HG02973 (cell line): ENCODE measurements around the gene TRIM2.

Source experiments
- ATAC-seq: cut with Tn5 transposase; IDR thresholded peaks from one replicate; pipeline ENCODE4 v1.9.1; 2021; ENCODE audit warnings: moderate library complexity; ENCODE audit not compliant: unreplicated experiment

Gene TRIM2

DNA sequence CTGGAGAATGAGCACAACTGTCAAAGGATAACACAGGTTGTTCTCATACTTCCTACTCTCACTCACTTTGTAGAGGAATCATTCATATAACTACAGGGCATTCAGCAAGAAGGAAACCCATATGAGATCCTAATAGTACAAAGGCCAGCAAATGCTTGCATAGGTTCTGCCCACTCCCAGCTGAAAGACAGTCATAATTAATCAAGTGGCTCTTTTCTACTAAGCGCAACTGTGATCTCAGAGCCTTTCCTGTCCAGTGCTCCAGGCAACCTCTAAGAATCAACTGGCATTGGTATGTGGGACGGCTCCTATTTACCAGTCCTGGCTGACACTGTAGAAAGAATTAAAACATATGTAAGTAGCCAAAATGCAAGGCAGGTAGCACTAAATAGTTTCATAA lies 121.3 kb downstream of the TRIM2 start:
- no peak for ATAC-seq

DNA sequence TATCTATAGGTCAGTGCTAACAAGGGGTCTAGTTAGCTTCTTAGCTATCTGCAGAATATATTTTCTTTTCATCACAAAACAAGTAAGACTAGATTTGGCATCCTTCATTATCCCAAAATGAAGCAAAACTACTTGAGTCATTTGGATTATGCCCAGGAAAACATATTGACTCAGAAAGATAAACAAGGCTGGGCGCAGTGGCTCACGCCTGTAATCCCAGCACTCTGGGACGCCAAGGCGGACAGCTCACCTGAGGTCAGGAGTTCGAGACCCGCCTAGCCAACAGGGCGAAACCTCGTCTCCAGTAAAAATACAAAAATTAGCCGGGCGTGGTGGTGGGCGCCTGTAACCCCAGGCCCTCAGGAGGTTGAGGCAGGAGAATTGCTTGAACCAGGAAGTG lies 122.3 kb downstream of the TRIM2 start:
- no peak for ATAC-seq

DNA sequence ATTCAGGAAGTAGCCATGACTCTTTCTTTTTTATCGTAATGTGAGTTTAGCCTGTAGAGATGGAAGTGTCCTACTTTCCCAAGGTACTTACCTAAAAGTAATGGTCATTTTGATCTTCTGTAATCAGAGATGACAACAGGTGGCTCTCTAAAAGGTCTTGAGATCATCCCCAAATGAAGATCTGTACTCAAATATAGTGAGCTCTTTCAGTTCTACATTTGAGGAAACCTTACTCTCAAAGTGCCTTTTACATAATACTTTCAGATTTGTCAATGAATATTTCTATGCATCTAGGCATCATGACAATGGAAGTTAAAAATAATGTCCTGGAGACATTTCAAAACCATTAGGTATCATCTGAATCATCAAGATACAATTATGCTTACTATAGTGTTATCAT lies 123.0 kb downstream of the TRIM2 start:
- no peak for ATAC-seq

DNA sequence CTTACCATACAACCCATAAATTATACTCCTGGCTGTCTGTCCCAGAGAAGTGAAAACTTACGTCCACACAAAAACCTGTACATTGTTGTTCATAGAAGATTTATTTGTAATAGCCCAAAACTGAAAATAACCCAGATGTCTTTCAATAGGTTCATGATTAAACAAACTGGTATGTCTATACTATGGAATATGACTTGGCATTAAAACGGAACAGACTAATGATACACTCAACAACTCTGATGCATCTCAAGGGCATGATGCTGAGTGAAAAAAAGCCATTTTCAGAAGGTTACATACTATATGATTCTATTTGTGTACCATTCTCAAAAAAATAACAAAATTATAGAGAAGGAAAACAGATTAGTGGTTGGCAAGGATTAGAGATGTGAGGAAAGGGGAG lies 128.7 kb downstream of the TRIM2 start:
- ATAC-seq, result no peak

DNA sequence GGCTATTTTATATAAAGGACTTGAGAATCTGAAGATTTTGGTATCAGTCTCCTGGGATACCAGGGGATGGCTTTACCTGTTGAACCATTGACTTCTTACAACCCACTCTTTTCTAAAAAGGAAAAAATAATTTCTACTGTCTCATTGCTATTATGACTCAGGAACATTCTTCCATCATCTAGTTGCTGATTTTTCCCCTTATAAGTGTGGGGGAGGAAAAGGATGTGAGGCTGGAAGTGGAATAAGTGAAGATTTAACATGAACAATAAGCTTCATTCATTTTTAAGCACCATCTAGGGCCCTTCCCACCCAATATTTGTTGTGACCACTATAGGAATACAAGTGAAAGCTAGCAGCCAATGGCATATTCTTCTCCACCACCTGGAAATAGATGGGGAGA lies 129.6 kb downstream of the TRIM2 start:
- no peak for ATAC-seq

DNA sequence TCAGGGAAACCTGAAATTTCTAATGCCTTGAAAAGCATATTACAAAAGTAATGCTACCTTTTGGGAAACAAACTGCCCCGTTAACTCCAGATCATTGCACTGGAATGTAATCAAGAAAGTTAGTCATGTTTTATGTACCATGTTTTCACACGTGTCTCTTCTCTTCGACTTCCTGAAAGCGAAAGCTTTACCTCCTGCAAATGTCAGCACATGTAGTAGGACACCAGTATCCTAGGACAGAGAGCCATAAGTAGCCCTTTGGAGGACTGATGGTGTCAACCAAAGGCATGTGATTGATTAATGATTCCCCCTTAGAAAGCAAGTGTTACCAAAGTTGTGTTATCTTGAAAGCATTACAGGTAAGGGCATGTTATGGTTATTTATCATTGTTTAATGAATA lies 131.4 kb downstream of the TRIM2 start:
- ATAC-seq, result no peak

DNA sequence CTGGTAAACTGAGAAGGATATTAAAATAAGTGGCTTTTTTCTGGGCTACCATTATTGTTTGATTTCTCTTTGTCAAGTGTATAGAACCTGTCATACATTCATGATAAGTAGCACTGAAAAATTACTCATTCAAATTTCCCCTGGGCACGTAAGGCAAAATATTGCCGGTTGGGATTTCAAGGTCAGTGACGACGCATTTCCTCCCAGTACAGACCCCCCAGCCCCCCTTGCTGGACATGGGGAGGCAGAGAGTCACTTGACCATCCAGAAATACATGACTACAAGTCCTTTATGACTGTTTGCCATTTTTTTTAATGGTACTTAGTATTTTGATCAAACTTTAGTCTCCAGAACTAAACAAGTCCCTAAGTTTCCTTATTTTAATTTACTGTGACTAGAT lies 133.4 kb downstream of the TRIM2 start:
- ATAC-seq, result no peak

DNA sequence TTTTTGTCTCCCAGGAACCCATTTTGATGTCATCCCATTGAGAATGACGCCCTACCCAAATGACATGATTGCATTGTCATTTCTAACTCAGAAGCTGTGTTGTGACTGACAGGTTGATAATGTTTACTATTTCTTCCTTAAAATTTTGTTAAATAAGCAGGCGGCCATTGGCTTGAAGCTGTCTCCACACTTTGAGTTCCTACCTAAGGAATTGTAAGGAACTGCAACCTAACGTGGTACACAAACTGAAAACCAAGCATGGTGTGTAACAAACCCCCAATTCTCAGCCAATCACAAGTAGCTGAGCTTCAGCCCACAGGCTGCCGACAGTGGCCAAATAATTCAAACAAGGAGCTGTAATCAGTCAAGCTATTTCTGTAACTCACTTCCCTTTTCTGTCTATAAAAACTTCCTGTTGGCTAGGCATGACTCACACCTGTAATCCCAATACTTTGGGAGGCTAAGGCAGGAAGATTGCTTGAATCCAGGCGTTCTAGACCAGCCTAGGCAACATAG lies 137.4 kb downstream of the TRIM2 start:
- no peak for ATAC-seq

DNA sequence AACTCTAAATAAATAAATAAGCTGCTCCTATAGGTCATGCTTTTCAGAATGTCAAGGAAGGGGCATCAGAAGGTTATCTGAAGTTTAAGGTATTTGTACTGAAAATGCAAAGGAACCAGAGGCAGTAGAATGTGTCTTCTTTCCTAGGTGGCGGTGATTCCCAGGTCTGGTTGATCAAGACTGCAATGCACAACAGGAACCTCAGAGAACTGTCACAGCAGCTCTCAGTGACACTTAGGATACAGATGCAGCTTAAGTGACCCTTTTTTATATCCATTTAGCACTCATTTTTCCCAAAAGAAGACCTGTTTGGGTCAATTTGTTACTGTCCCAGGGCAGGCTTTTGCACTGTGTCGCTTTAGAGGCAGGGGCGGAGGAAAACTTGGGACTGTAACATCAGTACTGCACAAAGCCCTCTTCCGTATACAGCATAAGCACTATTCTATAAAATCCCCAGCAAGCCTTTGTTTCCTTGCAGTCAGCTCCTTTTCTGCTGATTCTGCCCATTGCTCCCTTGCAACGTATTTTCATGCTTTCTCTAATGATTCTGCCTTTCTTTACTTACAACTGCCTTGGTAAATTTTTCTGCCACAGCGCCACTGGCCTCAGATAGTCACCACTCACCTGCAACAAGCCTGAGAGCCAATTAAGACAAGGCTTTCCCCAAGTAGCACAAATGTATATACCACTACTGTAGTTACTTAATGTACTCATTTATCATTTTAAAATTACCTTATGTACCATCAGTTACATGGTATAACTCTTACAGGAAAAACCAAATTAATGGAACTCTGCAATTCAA lies 138.7 kb downstream of the TRIM2 start:
- no peak for ATAC-seq

DNA sequence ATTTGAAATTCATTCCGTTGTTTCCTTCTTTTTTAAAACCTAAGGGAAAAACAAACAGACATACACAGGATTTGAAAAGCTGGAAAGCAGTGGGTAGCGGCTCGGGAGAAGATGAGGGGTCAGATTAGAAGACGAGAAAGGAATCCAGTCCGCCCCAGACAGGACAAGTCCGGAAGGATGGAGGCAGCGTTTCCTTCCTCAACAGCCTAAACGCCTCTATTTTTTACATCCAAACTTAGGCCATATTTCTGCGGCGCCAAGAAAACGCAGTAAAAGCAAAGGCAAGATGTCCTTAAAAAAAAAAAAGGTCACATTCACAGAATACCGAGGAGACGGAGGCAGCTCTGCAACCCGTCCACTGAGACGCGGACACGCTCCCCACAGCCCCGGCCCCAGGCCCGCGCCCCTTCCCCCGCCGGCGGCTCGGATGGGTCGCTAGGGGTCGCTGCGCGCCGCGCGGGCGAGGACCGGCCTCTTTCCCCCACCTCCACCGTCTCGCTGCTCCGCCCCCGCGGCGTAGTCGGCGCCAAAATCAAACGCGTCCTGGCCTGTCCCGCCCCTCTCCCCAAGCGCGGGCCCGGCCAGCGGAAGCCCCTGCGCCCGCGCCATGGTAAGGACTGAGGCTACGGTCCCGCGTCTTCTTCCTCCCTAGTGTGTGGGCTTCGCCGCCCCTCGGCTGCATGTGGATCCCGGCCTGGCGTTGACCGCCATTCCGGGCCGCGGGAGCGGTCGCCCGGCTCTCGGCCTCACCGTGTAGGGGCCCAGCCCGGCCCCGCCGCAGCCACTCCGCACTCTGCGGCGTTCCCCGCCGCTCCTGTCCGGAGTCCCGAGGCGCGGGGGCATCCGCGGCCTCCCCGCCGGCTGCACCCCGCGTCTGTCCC lies 140.1 kb downstream of the TRIM2 start, which contains the start of gene MND1:
Gene MND1 (plus strand): TSS at position 558 of the 881 bp plus-strand sequence. CDS start 50 bp downstream, at position 608.
- ATAC-seq, result peak; percentile 78

DNA sequence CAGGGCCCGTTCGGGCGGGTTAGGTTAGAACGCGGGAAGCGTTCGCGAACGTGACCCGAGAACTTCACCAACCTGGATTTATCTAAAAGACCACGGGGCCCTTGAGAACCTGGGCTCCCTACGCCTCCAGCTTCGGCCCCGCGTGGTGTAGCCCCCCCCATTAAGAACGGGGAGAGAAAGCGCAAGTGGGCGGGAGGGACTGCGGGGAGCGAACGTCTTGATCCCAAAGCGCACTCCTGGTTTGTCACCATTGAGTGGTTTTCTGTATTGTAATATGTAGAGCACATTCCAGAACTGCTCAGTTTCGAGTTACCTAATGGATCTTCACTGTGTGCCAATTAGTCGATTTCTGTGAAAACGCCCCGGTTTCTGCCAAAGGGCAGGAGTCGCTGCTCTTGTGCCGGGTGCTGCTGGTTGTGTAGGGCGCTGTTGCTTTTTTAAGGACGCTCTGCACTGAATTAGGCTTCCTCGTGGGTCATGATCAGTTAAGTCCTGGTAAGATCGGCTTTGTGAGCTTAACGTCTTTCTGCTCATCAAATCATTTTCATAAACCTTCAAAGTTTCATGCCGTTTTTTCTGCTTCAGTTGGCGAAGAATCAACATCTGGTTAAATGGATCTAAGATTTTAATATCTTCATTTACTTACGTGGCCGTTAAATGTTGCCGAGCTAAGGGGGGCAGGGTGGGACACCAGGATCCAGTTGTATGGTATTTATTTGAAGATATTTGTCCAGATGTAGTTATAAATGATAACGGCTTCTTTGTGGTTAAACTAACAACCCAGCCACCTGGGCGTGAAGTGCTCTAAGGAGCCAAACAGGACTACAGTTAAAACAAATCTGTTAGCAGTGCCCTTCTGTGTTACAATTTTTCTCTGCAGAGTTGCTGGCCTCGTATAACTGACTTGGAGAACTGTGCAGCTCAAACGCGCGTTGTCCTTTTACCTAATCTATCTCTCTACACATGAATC lies 141.1 kb downstream of the TRIM2 start:
- ATAC-seq, result peak; percentile 24

DNA sequence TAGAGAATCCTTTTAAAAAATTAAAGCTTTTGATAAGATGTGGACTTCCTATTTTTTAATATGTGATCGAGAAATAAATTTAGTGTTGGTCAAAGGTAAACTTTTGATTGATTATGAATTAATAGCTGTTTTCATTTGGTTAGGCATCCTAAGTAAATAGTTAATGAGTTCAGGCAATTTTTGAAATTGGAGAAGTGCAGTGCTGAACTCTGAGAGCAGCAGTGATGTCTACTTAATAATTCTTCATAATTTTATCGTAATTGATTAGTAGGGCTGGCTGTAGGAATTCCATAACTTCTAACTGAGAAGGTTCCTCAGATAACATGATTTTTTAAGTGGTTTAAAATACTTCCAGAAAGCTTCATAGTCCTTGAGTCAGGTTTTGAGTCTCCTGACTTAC lies 141.8 kb downstream of the TRIM2 start:
- no peak for ATAC-seq

DNA sequence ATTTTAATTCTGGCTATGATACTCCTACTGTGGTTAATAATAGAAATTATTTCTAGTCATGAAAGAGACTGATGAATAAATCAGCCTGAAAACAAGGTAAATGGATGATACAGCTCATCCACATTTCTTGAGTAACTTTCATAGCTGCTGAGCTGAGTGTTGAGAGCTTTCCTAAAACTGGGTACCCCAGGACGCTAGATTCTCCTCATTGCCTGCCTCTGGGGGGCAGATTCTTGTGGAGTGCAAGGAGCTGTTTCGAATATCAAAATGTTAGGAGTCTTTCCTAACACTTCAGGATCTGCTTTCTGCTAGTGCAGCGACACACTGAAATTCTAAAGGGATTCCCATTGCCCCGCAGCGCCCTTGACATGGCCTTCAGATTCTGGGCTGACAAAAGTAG lies 142.3 kb downstream of the TRIM2 start:
- ATAC-seq, result no peak

DNA sequence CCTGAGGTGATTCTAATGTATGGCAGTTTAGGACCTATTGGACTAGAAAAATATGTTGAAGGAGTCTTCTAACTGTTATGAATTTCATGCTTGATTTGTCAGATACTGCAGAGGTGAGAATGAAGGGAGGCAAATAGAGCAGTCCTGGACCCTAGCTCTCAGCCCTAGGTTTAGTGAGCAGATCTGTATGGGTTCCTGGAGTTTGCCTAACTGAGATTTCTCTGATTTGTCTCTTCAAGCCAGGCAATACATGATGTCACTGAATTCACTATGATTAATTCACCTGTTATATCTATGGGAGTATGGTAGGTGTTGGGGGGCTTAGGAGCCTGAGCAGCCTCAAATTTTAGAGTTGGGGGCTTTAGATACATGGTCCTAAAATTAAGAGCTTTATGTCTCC lies 142.9 kb downstream of the TRIM2 start:
- no peak for ATAC-seq

DNA sequence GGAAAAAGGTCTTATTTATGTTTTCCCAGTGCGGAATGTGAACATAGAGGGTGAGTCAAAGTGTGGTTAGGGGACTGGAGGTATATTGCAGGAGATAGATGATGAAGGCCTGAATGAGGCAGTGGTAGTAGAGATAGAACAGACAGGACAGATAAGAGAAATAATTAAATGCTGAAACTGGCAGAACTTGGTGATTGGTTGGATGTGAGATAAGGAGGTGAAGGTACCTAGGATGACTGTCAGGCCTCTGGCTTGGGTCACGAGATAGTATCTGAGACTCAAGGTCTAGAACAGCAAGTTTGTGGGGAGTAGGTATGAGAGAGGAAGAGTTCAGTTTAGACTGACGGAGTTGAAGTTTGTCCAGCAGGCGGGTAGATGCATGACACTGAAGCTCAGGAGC lies 143.8 kb downstream of the TRIM2 start:
- no peak for ATAC-seq

DNA sequence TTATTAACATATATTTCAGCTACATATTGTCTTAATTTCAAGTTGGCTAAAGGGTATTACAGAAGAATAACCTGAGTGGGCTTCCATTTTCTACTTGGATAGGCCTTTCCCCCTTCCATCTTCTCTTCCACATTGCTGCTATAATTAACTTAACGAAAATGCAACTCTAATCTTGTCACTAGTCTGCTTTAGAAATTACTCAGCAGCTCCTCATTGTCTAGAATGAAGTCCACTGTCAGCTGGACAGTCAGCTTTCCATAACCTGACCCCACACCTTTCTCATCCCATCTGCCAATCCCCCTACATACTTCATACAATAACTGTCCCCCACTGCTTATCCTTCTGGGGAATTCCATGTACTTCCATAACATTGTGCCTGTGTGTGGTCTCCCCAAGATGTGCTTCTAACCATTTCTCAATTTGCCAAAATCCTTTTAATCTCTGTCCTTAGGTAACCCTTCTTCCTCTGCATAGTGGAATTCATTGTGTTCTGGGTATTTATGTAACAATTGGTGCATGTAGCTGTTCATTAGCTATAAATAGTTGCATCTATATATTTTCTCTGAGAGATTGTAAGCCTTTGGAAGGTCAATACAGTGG lies 145.1 kb downstream of the TRIM2 start:
- no peak for ATAC-seq

DNA sequence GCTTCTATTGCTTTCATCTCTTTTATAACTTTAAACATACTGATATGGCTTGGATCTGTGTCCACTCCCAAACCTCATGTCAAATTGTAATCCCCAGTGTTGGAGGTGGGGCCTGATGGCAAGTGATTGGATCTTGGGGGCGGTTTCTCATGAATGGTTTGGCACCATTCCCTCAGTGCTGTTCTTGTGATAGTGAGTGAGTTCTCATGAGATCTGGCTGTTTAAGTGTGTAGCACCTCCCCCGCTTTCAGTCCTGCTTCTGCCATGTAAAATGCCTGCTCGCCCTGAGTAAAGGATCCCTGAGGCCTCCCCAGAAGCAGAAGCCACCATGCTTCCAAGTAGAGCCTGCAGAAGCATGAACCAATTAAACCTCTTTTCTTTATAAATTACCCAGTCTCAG lies 157.9 kb downstream of the TRIM2 start:
- no peak for ATAC-seq

DNA sequence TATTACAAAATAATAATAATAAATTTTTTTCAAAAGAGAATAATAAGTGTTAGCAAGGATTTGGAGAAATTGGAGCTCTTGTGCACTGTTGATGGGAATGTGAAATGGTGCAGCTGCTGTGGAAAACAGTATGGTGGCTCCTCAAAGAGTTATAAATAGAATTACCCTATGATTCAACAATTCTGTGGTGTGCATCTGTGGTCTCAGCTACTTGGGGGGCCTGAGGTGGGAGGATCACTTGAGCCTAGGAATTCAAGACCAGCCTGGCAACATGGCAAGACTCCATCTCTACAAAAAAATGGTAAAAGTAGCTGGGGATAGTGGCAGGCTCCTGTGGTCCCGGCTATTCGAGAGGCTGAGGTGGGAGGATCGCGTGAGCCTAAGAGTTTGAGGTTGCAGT lies 159.8 kb downstream of the TRIM2 start:
- no peak for ATAC-seq

DNA sequence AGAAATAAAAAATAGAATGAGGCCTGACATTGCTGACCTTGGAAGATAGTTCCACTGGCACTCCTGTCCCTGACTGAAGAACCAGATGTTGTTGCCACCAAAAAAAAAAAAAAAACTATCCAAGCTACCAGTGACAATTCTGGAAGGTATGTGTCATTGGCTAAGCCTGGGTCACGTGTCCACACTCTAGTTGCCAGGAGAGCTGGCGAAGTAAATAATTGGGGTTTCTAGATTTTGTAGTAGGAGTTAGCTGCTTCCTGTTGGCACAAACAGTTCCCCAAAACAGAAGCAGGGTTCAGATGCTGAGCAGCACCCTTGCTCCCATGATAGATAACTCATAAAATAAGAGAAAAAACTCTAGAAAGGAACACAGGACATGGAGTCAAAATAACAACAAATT lies 160.8 kb downstream of the TRIM2 start:
- no peak for ATAC-seq

DNA sequence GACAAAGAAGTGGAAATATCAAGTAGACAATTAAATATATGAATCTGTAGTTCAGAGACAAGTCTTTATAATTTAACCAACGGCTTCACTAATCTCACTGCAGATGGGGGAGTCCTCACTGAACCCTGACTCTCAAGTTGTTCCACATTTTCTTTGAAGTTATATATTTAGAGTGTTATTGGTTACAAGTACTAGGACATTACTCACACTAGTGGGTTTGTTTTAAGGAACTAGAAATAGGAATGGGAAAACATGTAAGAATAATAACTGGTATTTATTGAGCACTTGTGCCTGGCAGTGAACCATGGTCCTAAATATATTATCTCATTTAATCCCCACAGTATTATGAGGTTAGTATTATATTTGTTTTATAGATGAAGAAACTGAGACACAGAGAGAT lies 162.2 kb downstream of the TRIM2 start:
- ATAC-seq, result no peak
